Prostate gland (tissue), 2 donors: ENCODE results near the gene KCNN3.

Experiments
- CTCF ChIP-seq, 4 experiments: fragments of 200-600 bp in 2 of 4; fragments of 450-650 bp in 2 of 4; sonication (generic) in 2 of 4; IDR thresholded peaks; 1 replicate in 3 of 4; 2 replicates in 1 of 4; pipeline ENCODE4 v1.5.1; 2016 to 2019; ENCODE audit warnings: antibody characterized with exemption in 4 of 4, mild to moderate bottlenecking in 2 of 4, moderate library complexity in 2 of 4
- POLR2AphosphoS5 ChIP-seq: sonication (generic); formaldehyde crosslinking; IDR thresholded peaks from one replicate; pipeline ENCODE4 v1.6.1; 2017; ENCODE audit warnings: antibody characterized with exemption

- TF ChIP-seq CTCF (IDR thresholded peaks at IDR 0.05) (no peak), POLR2AphosphoS5 (no peak)
These were observed 141.0 kb downstream of the KCNN3 start for GRCh38 chr1:154729031-154729442.
